GM21825 (cell line): ENCODE data around the gene OCA2.
"Not testable (repeated sequence)": the region's sequence is repeated elsewhere in the genome, so short reads cannot be mapped to it uniquely, and the experiment has no call there.

Experiments used
- ATAC-seq: cut with Tn5 transposase; IDR thresholded peaks from one replicate; pipeline ENCODE4 v1.9.1; 2021; ENCODE audit warnings: mild to moderate bottlenecking, moderate library complexity; ENCODE audit not compliant: unreplicated experiment

The OCA2 gene

GRCh38 chr15:28121577-28121976 lies 22.5 kb upstream of the OCA2 start:
- not testable (repeated sequence) for ATAC-seq

DNA sequence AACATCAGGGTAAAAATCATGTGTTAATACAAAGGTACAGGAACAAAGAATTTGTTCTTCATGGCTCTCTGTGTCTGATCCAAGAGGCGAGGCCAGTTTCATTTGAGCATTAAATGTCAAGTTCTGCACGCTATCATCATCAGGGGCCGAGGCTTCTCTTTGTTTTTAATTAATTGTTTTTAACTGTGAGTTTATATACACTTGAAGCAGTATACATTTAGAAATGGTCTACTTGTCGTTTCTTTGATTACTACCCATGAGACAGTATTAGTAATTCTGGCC lies 21.2 kb upstream of the OCA2 start:
- no peak for ATAC-seq

DNA sequence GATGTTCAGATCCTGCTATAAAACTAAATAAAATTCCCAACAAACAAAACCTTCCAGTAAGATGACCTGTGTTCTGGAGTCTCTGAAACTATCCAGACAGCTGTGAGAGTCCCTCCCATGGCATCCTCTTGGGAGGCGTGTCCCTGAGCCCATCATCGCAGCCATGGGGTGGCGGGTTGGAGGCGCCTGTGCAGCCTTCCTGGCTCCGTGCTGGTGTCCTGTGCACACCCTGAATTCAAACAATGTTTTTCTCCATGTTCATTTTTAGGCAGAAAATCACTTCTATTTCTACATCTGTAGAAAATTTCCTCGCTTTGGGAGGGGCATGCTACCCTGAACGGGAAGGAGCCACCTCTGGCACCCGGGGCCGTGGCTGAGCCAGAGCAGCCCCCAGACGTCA lies 19.4 kb upstream of the OCA2 start:
- no peak for ATAC-seq

DNA sequence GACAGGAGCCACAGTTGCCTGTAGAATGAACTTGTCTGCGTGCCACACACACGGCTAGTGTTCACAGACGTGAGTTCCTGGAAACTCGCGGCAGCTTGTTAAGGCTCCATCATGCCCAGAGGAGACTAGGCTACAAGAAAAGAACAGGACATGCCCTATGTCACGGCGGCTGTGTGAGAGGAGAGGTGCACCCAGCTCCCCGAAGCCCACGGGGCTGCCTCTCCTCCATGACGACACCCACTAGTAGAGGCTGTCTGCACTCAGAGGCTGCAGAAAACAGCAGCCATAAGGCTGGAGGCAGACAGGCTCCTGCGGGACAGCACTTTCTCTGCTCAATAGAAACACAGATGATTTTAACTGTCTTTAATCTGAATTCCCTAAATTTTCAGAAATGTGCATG lies 19.0 kb upstream of the OCA2 start:
- ATAC-seq: no peak

- ATAC-seq: no peak
These were observed 18.4 kb upstream of the OCA2 start for GRCh38 chr15:28117432-28117990.

DNA sequence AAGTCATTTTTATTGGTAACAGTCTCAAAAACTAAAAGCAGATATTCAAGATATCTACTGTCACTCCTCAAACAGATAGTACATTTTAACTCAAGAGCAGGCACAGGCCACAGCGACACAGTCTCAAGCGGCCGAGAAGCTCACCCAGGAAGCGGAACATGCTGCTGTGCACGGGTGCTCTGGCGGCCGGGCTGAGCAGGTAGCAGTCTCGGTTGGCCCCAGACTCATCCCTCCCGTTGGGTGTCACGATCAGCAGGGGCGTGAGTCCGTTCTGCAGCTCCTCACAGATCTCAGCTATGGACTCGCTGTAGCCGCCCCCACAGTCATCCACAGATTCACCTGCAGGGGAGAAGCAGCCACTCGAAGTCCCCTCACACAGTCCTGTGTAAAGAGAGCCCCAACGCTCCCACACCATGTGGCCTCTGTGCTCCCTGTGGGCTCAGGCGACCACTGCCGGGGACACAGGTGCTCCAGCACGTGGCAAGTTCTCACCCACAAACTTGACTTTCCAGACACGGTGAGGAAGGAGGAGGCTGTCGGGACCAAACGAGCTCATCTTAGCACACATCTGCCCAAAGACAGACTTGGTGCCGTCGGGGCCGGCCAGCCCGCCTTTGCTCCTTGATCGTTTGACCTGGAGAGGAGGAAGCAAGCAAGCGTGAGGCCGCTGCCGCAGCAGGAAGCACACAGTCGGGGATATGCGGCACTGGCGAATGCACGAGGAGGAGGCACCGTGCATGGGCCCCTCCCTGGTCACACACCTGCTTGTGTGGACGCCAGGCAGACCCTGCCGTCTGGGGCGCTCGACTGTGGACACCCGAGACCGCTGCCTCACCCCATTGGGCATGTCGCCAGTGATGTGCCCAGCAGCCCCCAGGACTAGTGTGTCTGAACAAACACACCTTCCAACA lies 17.7 kb upstream of the OCA2 start:
- no peak for ATAC-seq

GRCh38 chr15:28115871-28116270 lies 16.8 kb upstream of the OCA2 start:
- ATAC-seq: no peak

DNA sequence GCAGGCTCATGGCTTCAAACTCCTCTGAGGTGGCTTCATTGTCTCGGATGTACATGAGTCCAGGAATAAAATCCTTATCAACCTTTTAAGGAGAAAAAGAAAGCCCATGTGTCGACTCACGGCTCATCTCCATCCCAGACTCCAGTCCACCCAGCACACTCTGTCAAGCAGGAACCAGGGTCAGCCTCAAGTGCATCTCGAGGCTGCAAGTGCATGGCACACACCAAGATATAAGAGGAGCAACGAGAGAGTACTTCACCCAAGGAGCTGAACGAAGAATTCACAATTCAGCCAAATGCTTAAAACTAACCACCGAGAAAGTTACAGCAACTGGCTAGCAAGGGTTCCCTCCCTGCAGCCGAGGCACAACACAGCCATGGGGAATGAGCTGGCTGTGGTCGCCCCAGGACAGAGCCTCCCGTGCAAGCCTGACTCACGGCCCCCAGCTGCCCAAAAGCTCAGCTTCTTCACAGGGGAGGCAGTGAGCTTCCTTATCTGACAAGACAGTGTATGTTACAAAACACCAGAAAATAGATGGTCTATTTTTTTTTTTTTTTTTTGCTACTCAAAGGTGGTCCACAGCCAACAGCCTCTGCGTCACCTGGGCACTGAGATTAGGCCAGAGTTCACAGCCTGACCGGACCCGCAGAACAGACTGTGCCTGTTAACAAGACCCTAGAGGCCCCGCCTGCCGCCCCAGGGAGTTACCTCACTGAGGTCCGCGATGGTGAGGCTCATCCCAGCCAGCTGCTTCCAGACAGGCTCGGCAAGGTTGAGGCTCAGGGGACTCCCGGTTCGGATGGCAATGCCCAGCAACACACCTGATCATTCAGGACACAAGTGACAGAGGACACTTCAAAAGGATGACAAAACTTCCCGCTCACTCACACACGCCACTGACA lies 15.9 kb upstream of the OCA2 start:
- no peak for ATAC-seq

- ATAC-seq: no peak
These were observed 15.0 kb upstream of the OCA2 start for GRCh38 chr15:28114114-28114455.

DNA sequence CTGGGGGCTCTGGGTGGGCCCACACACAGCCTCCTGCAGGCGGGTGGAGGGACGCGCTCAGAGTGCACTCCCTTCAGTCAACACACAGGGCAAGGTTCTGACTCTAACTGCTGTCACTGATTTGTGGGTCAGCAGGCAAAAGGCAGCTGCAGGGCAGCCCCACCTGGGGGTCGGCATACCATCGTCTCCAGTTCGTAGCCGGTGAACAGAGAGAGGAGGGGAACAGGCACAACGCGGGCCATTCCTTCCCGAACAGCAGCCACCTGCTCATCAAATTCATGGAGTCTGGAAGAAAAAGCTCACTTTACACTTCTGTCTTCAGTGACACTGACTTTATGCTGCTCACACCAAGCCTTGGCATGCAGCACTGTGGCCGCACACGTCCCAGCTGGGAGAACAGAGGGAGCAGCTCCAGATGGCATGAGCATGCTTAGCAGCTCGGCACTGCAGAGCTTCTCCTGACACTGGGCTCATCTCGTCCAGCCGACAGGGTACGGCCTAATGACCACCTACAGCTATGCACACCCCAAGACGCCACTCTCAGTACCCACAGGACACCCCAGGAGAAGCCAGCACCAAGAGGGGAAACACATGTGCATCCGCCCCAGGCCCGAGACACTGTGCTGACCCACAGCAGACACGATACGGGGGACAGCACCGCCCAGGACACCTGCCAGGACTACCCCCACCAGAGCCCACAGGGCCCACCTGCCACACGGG lies 14.4 kb upstream of the OCA2 start:
- ATAC-seq: no peak

GRCh38 chr15:28112962-28113361 lies 13.8 kb upstream of the OCA2 start:
- ATAC-seq: no peak

GRCh38 chr15:28112101-28112760 lies 13.1 kb upstream of the OCA2 start:
- ATAC-seq: no peak

DNA sequence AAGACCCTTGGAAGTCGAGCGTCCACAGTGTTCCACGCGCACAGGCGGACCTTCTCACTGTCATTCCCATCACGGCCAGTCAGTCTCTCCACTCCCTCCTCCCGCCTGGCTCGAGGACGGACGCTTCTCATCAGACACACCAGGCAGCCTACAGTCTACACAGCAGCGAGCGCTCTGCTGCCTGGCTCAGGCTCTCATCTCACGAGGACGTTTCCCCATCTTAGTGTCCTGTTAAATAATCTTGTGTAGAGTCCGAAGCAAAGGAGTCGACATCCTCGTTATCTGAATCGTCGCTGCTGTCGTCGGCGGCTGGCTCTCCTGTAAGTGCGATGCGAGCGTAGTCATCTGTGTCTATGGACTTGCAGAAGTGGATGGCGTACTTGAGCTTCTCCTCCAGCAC lies 12.4 kb upstream of the OCA2 start:
- ATAC-seq: no peak

GRCh38 chr15:28110481-28110881 lies 11.4 kb upstream of the OCA2 start:
- no peak for ATAC-seq

- ATAC-seq: no peak
These were observed 10.7 kb upstream of the OCA2 start for GRCh38 chr15:28109626-28110455.

- ATAC-seq: no peak
These were observed 8.8 kb upstream of the OCA2 start for GRCh38 chr15:28107904-28108275.

DNA sequence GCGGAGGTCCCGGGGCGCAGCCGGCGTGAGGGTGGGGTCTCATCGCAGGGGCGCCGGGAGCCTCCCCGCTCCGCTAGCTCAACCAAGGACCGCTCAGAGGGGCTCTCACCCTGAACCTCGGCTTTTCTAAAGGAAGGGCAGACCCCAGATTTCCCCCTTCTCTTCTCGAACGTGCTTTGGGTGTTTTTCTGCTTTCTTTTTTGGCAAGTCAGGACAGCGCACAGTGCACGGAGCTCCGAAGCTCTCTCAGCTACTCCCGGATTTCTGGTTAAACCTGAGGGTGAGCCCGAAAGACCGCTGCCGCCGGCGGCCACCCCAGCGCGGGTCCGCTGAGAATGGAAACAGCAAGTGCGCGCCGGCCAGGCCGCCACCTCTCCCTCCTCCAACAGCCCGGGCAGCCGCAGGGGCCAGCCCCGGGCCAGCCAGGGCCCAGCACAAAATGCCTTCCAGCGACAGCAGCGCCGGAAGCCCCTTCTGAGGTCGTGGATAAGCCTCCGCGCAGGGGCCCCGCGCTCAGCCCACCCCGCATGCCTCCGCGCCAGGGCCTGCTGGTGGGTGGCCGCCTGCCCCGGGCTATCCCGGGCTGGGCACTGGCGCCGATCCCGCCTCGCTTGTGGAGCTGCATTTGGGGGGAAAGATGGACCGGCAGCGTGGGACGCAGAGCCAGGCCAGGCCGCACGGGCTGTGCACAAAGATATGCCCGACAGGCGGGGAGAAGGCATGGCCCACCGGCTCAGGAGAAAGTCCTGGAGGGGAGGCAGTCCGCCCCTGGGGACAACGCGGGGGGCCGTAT lies 8.2 kb upstream of the OCA2 start:
- no peak for ATAC-seq

GRCh38 chr15:28106294-28107110 lies 7.4 kb upstream of the OCA2 start:
- no peak for ATAC-seq
